Mucosa of rectum (tissue), 2 donors: ENCODE measurements around the gene ANO10.

Experiments used
- H3K27ac ChIP-seq, 2 donors: one replicate each; pipeline ENCODE4 v1.7.0; 2013; ENCODE audit warnings: inconsistent platforms in 2 of 2, low read depth in 2 of 2, low read length in 2 of 2
- H3K27me3 ChIP-seq, 2 donors: one replicate each; pipeline ENCODE4 v1.7.0; 2013; ENCODE audit warnings: low read length in 2 of 2; ENCODE audit not compliant: control insufficient read depth in 2 of 2, insufficient read depth in 2 of 2
- H3K36me3 ChIP-seq, 2 donors: one replicate each; pipeline ENCODE4 v1.7.0; 2013; ENCODE audit warnings: low read length in 2 of 2; ENCODE audit not compliant: control insufficient read depth in 2 of 2, insufficient read depth in 2 of 2
- H3K4me1 ChIP-seq, 2 donors: one replicate each; pipeline ENCODE4 v1.7.0; 2013; ENCODE audit warnings: low read length in 2 of 2, mild to moderate bottlenecking in 1 of 2; ENCODE audit not compliant: control insufficient read depth in 2 of 2, insufficient read depth in 2 of 2
- H3K4me3 ChIP-seq, 2 donors: one replicate each; pipeline ENCODE4 v1.7.0; 2013; ENCODE audit warnings: low read length in 2 of 2
- H3K9ac ChIP-seq, 2 donors: one replicate each; pipeline ENCODE4 v1.7.0; 2013; ENCODE audit warnings: low read length in 2 of 2, low read depth in 1 of 2, mild to moderate bottlenecking in 1 of 2
- H3K9me3 ChIP-seq, 2 donors: one replicate each; pipeline ENCODE4 v1.7.0; 2013; ENCODE audit warnings: low read length in 2 of 2; ENCODE audit not compliant: control insufficient read depth in 2 of 2
- donor health status: healthy.
- donor health status: Normal muscosa, but diverticular disease.

ANO10 gene

GRCh38 chr3:43436507-43437140 lies 185.2 kb downstream of the ANO10 start:
- Histone ChIP-seq H3K27me3 (no peaks in the 10 kb centered on the region), H3K36me3 (peaks cover 0 to 3% of the 10 kb centered on the region in 2 donors), H3K9ac (no peak overlapping the region), H3K9me3 (no peaks in the 10 kb centered on the region), H3K4me3 (no peak overlapping the region), H3K4me1 (no peaks in the 10 kb centered on the region), H3K27ac (no peak overlapping the region)

- peaks cover 2 to 6% of the 10 kb centered on the region in 2 donors for H3K36me3 ChIP-seq
- H3K4me3 ChIP-seq, result no peak overlapping the region
- H3K9ac ChIP-seq, result no peak overlapping the region
- no peaks in the 10 kb centered on the region for H3K27me3 ChIP-seq
- H3K9me3 ChIP-seq, result no peaks in the 10 kb centered on the region
- no peak overlapping the region for H3K27ac ChIP-seq
- H3K4me1 ChIP-seq, result no peaks in the 10 kb centered on the region
Measured at GRCh38 chr3:43435706-43436105, 186.1 kb downstream of the ANO10 start.

GRCh38 chr3:43434431-43434830 lies 187.4 kb downstream of the ANO10 start:
- no peaks in the 10 kb centered on the region for H3K27me3 ChIP-seq
- no peaks in the 10 kb centered on the region for H3K9me3 ChIP-seq
- H3K4me1 ChIP-seq, result no peaks in the 10 kb centered on the region
- no peak overlapping the region for H3K4me3 ChIP-seq
- no peak overlapping the region for H3K27ac ChIP-seq
- H3K9ac ChIP-seq, result no peak overlapping the region
- peaks cover 2 to 6% of the 10 kb centered on the region in 2 donors for H3K36me3 ChIP-seq

- H3K4me1 ChIP-seq, result no peaks in the 10 kb centered on the region
- no peak overlapping the region for H3K4me3 ChIP-seq
- no peaks in the 10 kb centered on the region for H3K9me3 ChIP-seq
- H3K9ac ChIP-seq, result no peak overlapping the region
- no peak overlapping the region for H3K27ac ChIP-seq
- H3K36me3 ChIP-seq, result peaks cover 2 to 6% of the 10 kb centered on the region in 2 donors
- H3K27me3 ChIP-seq, result no peaks in the 10 kb centered on the region
Measured at GRCh38 chr3:43432462-43432861, 189.3 kb downstream of the ANO10 start.

- Histone ChIP-seq H3K4me1 (no peaks in the 10 kb centered on the region), H3K9me3 (peaks cover 0 to 4% of the 10 kb centered on the region in 2 donors), H3K4me3 (no peak overlapping the region), H3K27me3 (no peaks in the 10 kb centered on the region), H3K9ac (no peak overlapping the region), H3K36me3 (peaks cover under 1 to 1% of the 10 kb centered on the region in 2 donors), H3K27ac (no peak overlapping the region)
Measured at GRCh38 chr3:43426388-43426787, 195.4 kb downstream of the ANO10 start.

- no peaks in the 10 kb centered on the region for H3K36me3 ChIP-seq
- no peaks in the 10 kb centered on the region for H3K4me1 ChIP-seq
- H3K9me3 ChIP-seq, result peaks cover 0 to 4% of the 10 kb centered on the region in 2 donors
- H3K27ac ChIP-seq, result no peak overlapping the region
- no peak overlapping the region for H3K4me3 ChIP-seq
- no peaks in the 10 kb centered on the region for H3K27me3 ChIP-seq
- no peak overlapping the region for H3K9ac ChIP-seq
Measured at GRCh38 chr3:43425829-43426228, 196.0 kb downstream of the ANO10 start.

- no peaks in the 10 kb centered on the region for H3K27me3 ChIP-seq
- no peak overlapping the region for H3K27ac ChIP-seq
- H3K36me3 ChIP-seq, result no peaks in the 10 kb centered on the region
- no peak overlapping the region for H3K4me3 ChIP-seq
- H3K4me1 ChIP-seq, result no peaks in the 10 kb centered on the region
- H3K9ac ChIP-seq, result no peak overlapping the region
- peaks cover 0 to 4% of the 10 kb centered on the region in 2 donors for H3K9me3 ChIP-seq
Measured at GRCh38 chr3:43423639-43424038, 198.2 kb downstream of the ANO10 start.

- Histone ChIP-seq H3K4me3 (no peak overlapping the region), H3K36me3 (no peaks in the 10 kb centered on the region), H3K9me3 (peaks cover 0 to 4% of the 10 kb centered on the region in 2 donors), H3K9ac (no peak overlapping the region), H3K4me1 (no peaks in the 10 kb centered on the region), H3K27ac (no peak overlapping the region), H3K27me3 (no peaks in the 10 kb centered on the region)
Measured at GRCh38 chr3:43423142-43423541, 198.7 kb downstream of the ANO10 start.

GRCh38 chr3:43418601-43419272 lies 203.1 kb downstream of the ANO10 start:
- Histone ChIP-seq H3K9me3 (no peaks in the 10 kb centered on the region), H3K4me3 (no peak overlapping the region), H3K27me3 (no peaks in the 10 kb centered on the region), H3K36me3 (no peaks in the 10 kb centered on the region), H3K9ac (no peak overlapping the region), H3K4me1 (no peaks in the 10 kb centered on the region), H3K27ac (no peak overlapping the region)

GRCh38 chr3:43417133-43417532 lies 204.7 kb downstream of the ANO10 start:
- H3K9me3 ChIP-seq, result no peaks in the 10 kb centered on the region
- no peaks in the 10 kb centered on the region for H3K4me1 ChIP-seq
- H3K36me3 ChIP-seq, result no peaks in the 10 kb centered on the region
- no peak overlapping the region for H3K9ac ChIP-seq
- H3K27me3 ChIP-seq, result no peaks in the 10 kb centered on the region
- no peak overlapping the region for H3K4me3 ChIP-seq
- no peak overlapping the region for H3K27ac ChIP-seq
